Progenitor cell of endocrine pancreas (in vitro differentiated cells): ENCODE results near the gene SOD3. TPM values are rescaled to one million over a fixed set of nuclear protein-coding genes. Genes with fewer than 3 reads are reported as not detected.

Experiments used
- DNase-seq: peaks from one replicate; pipeline ENCODE4 v3.0.0; 2021; ENCODE audit warnings: low spot score; ENCODE audit not compliant: unreplicated experiment
- H3K27ac Mint-ChIP-seq: 2 replicates; pipeline ENCODE4 v1.8.0; 2021; ENCODE audit warnings: mild to moderate bottlenecking, moderate library complexity, mixed read lengths
- H3K27me3 Mint-ChIP-seq: 2 replicates; pipeline ENCODE4 v1.8.0; 2021; ENCODE audit warnings: mixed read lengths
- H3K36me3 Mint-ChIP-seq: 2 replicates; pipeline ENCODE4 v1.8.0; 2022; ENCODE audit warnings: mixed read lengths; ENCODE audit not compliant: insufficient read depth
- H3K4me1 Mint-ChIP-seq: 2 replicates; pipeline ENCODE4 v1.8.0; 2021; ENCODE audit warnings: low read depth, mixed read lengths
- H3K4me3 Mint-ChIP-seq: 2 replicates; pipeline ENCODE4 v1.8.0; 2021; ENCODE audit warnings: low read depth, mild to moderate bottlenecking, moderate library complexity, mixed read lengths
- H3K9me3 Mint-ChIP-seq: 2 replicates; pipeline ENCODE4 v1.8.0; 2021; ENCODE audit warnings: low read depth, mixed read lengths
- total RNA-seq: library from RNA; stranded (reverse); gene quantifications from 2 replicates; pipeline ENCODE4 v1.2.1, GENCODE V29; 2021
- TF ChIP-seq, protein P1 (sequence below): fragments of 200-600 bp; sonication (generic); IDR thresholded peaks from one replicate; pipeline ENCODE4 v1.5.0; 2021; ENCODE audit warnings: antibody characterized with exemption, mild to moderate bottlenecking; ENCODE audit not compliant: unreplicated experiment

SOD3 gene
- total RNA-seq, 1 donor from 2014 or later = 6.2 TPM

GRCh38 chr4:24751926-24752539 lies 43.3 kb upstream of the SOD3 start:
- Mint-ChIP-seq H3K4me1 (no peaks in the 10 kb centered on the region), H3K4me3 (no peak overlapping the region), H3K9me3 (peaks cover 11% of the 10 kb centered on the region), H3K27me3 (peaks cover 2% of the 10 kb centered on the region), H3K36me3 (peaks cover 3% of the 10 kb centered on the region), H3K27ac (no peak overlapping the region)
- TF ChIP-seq, protein P1, sequence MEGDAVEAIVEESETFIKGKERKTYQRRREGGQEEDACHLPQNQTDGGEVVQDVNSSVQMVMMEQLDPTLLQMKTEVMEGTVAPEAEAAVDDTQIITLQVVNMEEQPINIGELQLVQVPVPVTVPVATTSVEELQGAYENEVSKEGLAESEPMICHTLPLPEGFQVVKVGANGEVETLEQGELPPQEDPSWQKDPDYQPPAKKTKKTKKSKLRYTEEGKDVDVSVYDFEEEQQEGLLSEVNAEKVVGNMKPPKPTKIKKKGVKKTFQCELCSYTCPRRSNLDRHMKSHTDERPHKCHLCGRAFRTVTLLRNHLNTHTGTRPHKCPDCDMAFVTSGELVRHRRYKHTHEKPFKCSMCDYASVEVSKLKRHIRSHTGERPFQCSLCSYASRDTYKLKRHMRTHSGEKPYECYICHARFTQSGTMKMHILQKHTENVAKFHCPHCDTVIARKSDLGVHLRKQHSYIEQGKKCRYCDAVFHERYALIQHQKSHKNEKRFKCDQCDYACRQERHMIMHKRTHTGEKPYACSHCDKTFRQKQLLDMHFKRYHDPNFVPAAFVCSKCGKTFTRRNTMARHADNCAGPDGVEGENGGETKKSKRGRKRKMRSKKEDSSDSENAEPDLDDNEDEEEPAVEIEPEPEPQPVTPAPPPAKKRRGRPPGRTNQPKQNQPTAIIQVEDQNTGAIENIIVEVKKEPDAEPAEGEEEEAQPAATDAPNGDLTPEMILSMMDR = no peak
- no peak for DNase-seq

DNA sequence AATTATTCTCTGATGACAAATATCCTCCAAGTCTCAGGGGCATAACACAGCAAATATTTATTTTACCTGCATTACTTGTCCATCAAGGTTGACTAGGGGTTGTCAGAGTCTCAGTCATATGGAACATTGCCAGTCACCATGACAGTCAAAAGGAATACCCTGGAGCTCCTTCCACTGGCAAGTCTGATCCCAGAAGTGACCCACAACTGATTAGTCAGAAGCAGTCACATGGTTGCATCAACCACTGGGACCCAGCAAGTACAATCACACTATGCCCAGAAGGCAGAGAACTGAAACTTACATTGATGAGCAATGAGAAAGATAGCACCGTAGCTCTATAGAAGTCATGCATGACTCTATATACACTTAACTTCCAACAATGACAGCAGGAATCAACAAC lies 41.9 kb upstream of the SOD3 start:
- Mint-ChIP-seq H3K27me3 (peaks cover 2% of the 10 kb centered on the region), H3K36me3 (peaks cover 4% of the 10 kb centered on the region), H3K27ac (no peak overlapping the region), H3K4me3 (no peak overlapping the region), H3K9me3 (peaks cover 14% of the 10 kb centered on the region), H3K4me1 (no peaks in the 10 kb centered on the region)
- TF ChIP-seq, protein P1 = no peak
- DNase-seq = no peak

DNA sequence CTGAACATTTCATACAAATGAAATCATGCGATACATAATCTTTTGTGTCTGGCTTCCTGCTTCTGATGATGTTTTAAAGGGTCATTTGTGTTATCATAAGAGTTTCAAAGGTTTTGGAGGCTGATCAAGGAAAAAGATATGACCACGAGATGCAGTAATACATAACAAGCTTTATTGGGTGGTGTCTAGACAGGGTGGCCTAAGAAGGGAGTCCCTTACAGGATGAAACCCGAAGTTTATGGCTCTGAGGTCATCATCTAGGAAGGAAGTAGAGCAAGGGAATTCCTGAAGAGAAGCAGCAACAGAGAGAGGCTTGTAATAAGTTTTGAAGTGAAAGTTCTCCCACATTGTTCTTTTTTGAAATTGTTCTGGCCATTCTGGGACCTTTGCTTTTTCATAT lies 40.8 kb upstream of the SOD3 start:
- no peaks in the 10 kb centered on the region for H3K4me1 Mint-ChIP-seq
- H3K4me3 Mint-ChIP-seq = no peak overlapping the region
- H3K27me3 Mint-ChIP-seq = peaks cover 2% of the 10 kb centered on the region
- no peak for DNase-seq
- peaks cover 16% of the 10 kb centered on the region for H3K9me3 Mint-ChIP-seq
- TF ChIP-seq, protein P1 = no peak
- H3K36me3 Mint-ChIP-seq = peaks cover 4% of the 10 kb centered on the region
- H3K27ac Mint-ChIP-seq = peak overlapping the region; percentile 68

DNA sequence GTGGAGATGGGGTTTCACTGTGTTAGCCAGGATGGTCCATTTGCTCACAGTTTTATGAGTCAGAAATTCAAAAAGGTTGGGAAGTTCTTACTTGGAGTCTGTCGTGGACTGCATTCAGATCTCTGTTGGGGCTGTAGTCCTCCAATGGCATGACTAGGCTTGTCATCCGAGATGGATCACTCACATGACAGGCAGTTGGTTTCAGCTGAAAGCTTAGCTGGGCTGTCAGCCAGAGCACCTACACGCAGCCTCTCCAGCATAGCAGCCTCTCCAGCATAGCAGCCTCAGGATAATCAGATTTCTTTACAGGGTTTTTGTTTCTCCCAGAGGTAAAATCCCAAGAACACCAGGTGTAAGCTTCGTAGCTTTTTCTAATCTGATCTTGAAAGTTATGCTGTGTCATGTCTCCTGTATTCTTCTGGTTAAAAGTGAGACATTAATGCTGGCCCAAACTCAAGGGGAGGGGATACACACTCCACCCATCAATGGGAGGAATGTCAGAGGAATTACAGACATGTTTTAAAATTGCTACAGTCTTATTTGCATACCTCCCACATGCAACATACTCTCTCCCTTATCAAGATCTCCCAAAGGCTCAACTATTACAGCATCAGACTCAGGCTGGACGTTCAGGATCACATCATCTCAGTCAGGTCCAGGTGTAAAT lies 31.6 kb upstream of the SOD3 start:
- H3K27me3 Mint-ChIP-seq = no peaks in the 10 kb centered on the region
- no peak overlapping the region for H3K4me3 Mint-ChIP-seq
- TF ChIP-seq, protein P1 = no peak
- no peak for DNase-seq
- H3K36me3 Mint-ChIP-seq = no peaks in the 10 kb centered on the region
- no peaks in the 10 kb centered on the region for H3K9me3 Mint-ChIP-seq
- peaks cover 2% of the 10 kb centered on the region for H3K4me1 Mint-ChIP-seq
- H3K27ac Mint-ChIP-seq = no peak overlapping the region

DNA sequence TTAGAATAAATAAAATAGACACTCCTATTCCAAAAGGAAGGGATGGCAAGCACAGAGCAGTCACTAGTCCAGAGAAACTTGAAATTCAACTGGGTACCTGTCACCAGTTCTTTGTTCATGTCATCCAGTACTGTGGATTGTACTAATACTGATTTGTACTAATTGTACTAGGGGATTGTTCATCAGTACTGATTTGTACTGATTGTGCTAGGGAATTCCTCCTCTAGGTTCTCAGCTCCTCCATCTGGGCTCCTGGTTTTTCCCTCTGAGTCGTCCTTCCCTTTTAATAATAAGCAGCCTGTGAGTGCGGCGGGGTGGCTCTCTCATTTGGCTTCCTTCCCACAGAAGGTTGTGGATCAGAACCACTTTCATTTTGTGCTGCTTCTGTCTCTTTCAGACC lies 31.0 kb upstream of the SOD3 start:
- Mint-ChIP-seq H3K4me3 (no peak overlapping the region), H3K4me1 (peaks cover 2% of the 10 kb centered on the region), H3K27me3 (no peaks in the 10 kb centered on the region), H3K9me3 (no peaks in the 10 kb centered on the region), H3K27ac (no peak overlapping the region), H3K36me3 (no peaks in the 10 kb centered on the region)
- TF ChIP-seq, protein P1 = no peak
- no peak for DNase-seq
